SU-DHL-6 (cell line): Measurements from ENCODE around the gene BCL2L1.
"Not testable (repeated sequence)": the region's sequence is repeated elsewhere in the genome, so short reads cannot be mapped to it uniquely, and the experiment has no call there.

Experiments used
- H2AFZ ChIP-seq: fragments of 200-600 bp; sonication (generic); 2 replicates; pipeline ENCODE4 v1.6.1; 2014; ENCODE audit warnings: low read depth, mild to moderate bottlenecking, moderate library complexity, mixed read lengths, antibody characterized with exemption, low read length; ENCODE audit not compliant: severe bottlenecking
- H3F3A ChIP-seq: fragments of 200-600 bp; shearing (Covaris generic); 2 replicates; pipeline ENCODE4 v1.6.0; 2016; ENCODE audit warnings: antibody characterized with exemption, mild to moderate bottlenecking; ENCODE audit not compliant: insufficient read depth
- H3K27ac ChIP-seq: fragments of 200-600 bp; sonication (generic); 2 replicates; pipeline ENCODE4 v1.5.1; 2016; ENCODE audit warnings: low read depth, mild to moderate bottlenecking, low read length, moderate library complexity, mixed read lengths
- H3K27me3 ChIP-seq: fragments of 200-600 bp; sonication (generic), shearing (Covaris generic); 2 replicates; pipeline ENCODE4 v1.6.0; 2014; ENCODE audit warnings: mild to moderate bottlenecking, low read length
- H3K36me3 ChIP-seq: fragments of 200-600 bp; sonication (generic); 2 replicates; pipeline ENCODE4 v1.6.1; 2014; ENCODE audit warnings: mild to moderate bottlenecking, low read length, mixed read lengths
- H3K4me2 ChIP-seq: fragments of 300-600, 200-600 bp; shearing (Covaris generic), sonication (generic); 2 replicates; pipeline ENCODE4 v1.6.0; 2014; ENCODE audit warnings: low read length, low read depth, mild to moderate bottlenecking; ENCODE audit not compliant: poor library complexity, severe bottlenecking
- H3K4me3 ChIP-seq: fragments of 200-600 bp; sonication (generic); 2 replicates; pipeline ENCODE4 v1.5.1; 2014; ENCODE audit warnings: antibody characterized with exemption, low read length, mild to moderate bottlenecking, mixed read lengths; ENCODE audit not compliant: insufficient read depth, poor library complexity, severe bottlenecking
- H3K79me2 ChIP-seq: fragments of 200-600 bp; sonication (generic); 2 replicates; pipeline ENCODE4 v1.6.1; 2014; ENCODE audit warnings: mild to moderate bottlenecking, low read length, moderate library complexity; ENCODE audit not compliant: insufficient read depth
- H3K9ac ChIP-seq: fragments of 200-600 bp; sonication (generic); 2 replicates; pipeline ENCODE4 v1.7.0; 2014; ENCODE audit warnings: mild to moderate bottlenecking, low read length
- H3K9me2 ChIP-seq: fragments of 200-600 bp; sonication (generic); replicated peaks from 2 replicates; pipeline ENCODE4 v1.6.1; 2014; ENCODE audit warnings: low read length; ENCODE audit not compliant: insufficient read depth
- H3K9me3 ChIP-seq: fragments of 200-600 bp; sonication (generic); 2 replicates; pipeline ENCODE4 v1.6.1; 2014; ENCODE audit warnings: low read length, mixed read lengths; ENCODE audit not compliant: insufficient read depth
- H4K20me1 ChIP-seq: fragments of 200-600 bp; sonication (generic); 2 replicates; pipeline ENCODE4 v1.6.1; 2014; ENCODE audit warnings: low read depth, mild to moderate bottlenecking, antibody characterized with exemption, low read length, moderate library complexity, mixed read lengths
- EZH2phosphoT487 ChIP-seq: fragments of 200-600 bp; sonication (generic), shearing (Covaris generic); conservative IDR thresholded peaks from 2 replicates; pipeline ENCODE4 v1.6.1; 2018; ENCODE audit warnings: mild to moderate bottlenecking, antibody characterized with exemption, low read length, moderate library complexity, mixed read lengths
- TF ChIP-seq, protein P1 (sequence below): fragments of 200-600 bp; sonication (generic); IDR thresholded peaks from one replicate; pipeline ENCODE4 v1.5.1; 2017; ENCODE audit warnings: antibody characterized with exemption, mild to moderate bottlenecking, low read length, moderate library complexity; ENCODE audit not compliant: insufficient read depth, poor library complexity, severe bottlenecking

Gene BCL2L1

DNA sequence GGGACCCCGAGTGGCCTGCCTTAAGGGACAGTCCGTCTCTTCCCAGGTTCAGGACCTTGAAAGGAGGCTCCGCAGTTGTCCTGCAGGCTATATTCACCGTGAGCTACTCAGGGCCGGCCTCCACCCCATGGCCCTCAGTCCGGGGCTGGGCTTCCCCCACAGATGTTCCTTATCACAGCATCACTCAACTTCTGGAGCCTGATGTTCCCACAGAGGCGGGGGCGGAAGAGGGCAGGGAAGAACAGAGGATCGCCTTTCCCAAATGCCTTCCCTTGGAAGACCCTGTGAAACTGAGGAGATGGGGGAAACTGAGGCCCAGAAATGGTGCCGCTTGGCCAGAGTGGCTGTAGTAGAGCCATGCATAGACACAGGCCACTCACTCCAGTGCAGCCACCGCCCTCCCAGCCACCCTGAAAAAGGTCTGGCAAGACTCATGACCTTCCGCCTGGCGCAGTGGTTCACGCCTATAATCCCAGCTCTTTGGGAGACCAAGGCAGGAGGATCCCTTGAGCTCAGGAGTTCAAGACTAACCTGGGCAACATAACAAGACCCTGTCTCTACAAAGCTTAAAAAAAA, 89.2 kb downstream of the BCL2L1 start:
- H3K27ac ChIP-seq, result no peak overlapping the region
- H3K27me3 ChIP-seq, result no peaks in the 10 kb centered on the region
- no peak overlapping the region for H3K4me3 ChIP-seq
- no peaks in the 10 kb centered on the region for H3K36me3 ChIP-seq
- H3K4me2 ChIP-seq, result no peak overlapping the region
- H4K20me1 ChIP-seq, result no peaks in the 10 kb centered on the region
- no peaks in the 10 kb centered on the region for H3K9me3 ChIP-seq
- H3K9ac ChIP-seq, result no peak overlapping the region
- H2AFZ ChIP-seq, result no peak overlapping the region
- TF ChIP-seq EZH2phosphoT487, result no peak
- TF ChIP-seq, protein P1, sequence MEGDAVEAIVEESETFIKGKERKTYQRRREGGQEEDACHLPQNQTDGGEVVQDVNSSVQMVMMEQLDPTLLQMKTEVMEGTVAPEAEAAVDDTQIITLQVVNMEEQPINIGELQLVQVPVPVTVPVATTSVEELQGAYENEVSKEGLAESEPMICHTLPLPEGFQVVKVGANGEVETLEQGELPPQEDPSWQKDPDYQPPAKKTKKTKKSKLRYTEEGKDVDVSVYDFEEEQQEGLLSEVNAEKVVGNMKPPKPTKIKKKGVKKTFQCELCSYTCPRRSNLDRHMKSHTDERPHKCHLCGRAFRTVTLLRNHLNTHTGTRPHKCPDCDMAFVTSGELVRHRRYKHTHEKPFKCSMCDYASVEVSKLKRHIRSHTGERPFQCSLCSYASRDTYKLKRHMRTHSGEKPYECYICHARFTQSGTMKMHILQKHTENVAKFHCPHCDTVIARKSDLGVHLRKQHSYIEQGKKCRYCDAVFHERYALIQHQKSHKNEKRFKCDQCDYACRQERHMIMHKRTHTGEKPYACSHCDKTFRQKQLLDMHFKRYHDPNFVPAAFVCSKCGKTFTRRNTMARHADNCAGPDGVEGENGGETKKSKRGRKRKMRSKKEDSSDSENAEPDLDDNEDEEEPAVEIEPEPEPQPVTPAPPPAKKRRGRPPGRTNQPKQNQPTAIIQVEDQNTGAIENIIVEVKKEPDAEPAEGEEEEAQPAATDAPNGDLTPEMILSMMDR, result no peak
- H3F3A ChIP-seq, result no peaks in the 10 kb centered on the region
- no peaks in the 10 kb centered on the region for H3K79me2 ChIP-seq
- H3K9me2 ChIP-seq, result no peaks in the 10 kb centered on the region

DNA sequence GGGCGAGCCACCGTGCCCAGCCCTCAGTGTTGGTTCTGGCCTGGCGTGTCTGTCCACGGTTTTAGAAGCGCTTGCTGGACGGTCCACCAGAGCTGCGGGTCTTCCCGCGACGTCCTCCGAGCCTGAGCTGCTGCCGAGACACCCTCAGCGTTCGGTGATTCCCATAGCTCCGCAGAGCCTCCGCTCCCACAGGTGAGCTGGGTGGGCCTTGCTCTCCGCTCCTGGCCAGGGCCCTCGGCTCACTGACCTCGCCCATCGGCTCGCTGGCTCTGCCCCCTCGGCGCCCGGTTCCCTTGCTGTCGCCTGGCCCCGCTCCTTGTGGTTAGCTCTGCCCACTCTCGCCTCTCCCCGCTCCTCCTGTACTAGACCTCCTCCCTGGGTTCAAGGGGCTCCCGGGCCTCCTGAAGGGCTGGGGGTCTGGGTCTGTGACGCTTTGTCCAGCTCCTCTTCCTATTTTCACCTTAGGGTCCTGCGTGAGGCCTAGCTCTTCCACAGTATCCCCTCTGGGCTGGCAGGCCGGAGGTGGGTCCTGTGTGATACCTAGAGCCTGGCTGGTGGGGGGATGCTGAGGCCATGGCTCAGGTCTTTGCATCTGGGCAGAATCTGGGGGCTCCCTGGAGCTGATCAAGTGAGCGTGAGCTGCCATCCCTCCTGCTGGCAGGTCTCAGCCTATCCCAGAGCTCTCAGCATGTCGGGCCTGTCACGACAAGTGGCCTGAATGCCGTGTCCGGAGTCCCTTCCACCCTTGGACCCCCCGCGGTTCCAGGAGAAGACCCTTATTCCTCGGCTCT, 89.9 kb downstream of the BCL2L1 start:
- H4K20me1 ChIP-seq, result no peaks in the 10 kb centered on the region
- H3K9me3 ChIP-seq, result no peaks in the 10 kb centered on the region
- H3K36me3 ChIP-seq, result no peaks in the 10 kb centered on the region
- no peak overlapping the region for H3K27ac ChIP-seq
- H3K79me2 ChIP-seq, result no peaks in the 10 kb centered on the region
- H3F3A ChIP-seq, result no peaks in the 10 kb centered on the region
- H2AFZ ChIP-seq, result no peak overlapping the region
- H3K4me2 ChIP-seq, result no peak overlapping the region
- no peaks in the 10 kb centered on the region for H3K9me2 ChIP-seq
- H3K4me3 ChIP-seq, result no peak overlapping the region
- no peaks in the 10 kb centered on the region for H3K27me3 ChIP-seq
- no peak for TF ChIP-seq EZH2phosphoT487
- no peak overlapping the region for H3K9ac ChIP-seq

DNA sequence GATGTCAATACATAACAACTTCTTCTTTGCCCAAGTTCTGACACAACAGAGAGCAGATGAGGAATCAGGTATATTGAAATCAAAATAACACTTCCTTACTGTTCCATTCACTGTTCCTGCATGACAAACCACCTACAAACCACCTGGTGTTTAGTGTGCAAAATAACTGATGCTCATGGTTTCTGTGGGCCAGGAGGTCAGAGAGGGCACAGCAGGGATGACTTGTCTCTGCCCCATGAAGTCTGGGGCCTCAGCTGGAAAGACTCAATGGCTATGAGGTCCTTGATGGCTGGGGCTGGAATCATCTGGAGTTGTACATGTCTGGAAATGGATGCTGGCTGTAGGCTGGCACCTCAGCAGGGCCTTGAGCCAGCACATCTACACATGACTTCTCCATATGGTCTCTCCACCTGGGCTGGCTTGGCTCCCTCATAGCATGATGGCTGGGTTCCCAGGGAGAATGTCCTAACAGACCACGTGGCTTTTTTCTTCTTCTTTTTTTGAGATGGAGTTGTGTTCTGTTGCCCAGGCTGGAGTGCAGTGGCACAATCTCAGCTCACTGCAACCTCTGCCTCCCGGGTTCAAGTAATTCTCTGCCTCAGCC, 92.4 kb downstream of the BCL2L1 start:
- H3F3A ChIP-seq, result no peaks in the 10 kb centered on the region
- no peak overlapping the region for H3K27ac ChIP-seq
- no peak overlapping the region for H3K4me3 ChIP-seq
- no peaks in the 10 kb centered on the region for H4K20me1 ChIP-seq
- TF ChIP-seq, protein P1, result no peak
- no peak for TF ChIP-seq EZH2phosphoT487
- no peaks in the 10 kb centered on the region for H3K9me3 ChIP-seq
- no peaks in the 10 kb centered on the region for H3K9me2 ChIP-seq
- H3K36me3 ChIP-seq, result no peaks in the 10 kb centered on the region
- no peak overlapping the region for H3K9ac ChIP-seq
- no peak overlapping the region for H3K4me2 ChIP-seq
- H3K79me2 ChIP-seq, result no peaks in the 10 kb centered on the region
- H3K27me3 ChIP-seq, result no peaks in the 10 kb centered on the region
- no peak overlapping the region for H2AFZ ChIP-seq

DNA sequence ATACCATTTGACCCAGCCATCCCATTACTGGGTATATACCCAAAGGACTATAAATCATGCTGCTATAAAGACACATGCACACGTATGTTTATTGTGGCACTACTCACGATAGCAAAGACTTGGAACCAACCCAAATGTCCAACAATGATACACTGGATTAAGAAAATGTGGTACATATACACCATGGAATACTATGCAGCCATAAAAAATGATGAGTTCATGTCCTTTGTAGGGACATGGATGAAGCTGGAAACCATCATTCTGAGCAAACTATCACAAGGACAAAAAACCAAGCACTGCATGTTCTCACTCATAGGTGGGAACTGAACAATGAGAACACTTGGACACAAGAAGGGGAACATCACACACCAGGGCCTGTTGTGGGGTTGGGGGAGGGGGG, 94.6 kb downstream of the BCL2L1 start:
- H4K20me1 ChIP-seq, H3K9ac ChIP-seq, H3K79me2 ChIP-seq, H3K9me2 ChIP-seq, H3K4me2 ChIP-seq, H3K27me3 ChIP-seq, H3K36me3 ChIP-seq, H3K4me3 ChIP-seq, H2AFZ ChIP-seq, H3K27ac ChIP-seq, H3F3A ChIP-seq, H3K9me3 ChIP-seq: not testable (repeated sequence)

DNA sequence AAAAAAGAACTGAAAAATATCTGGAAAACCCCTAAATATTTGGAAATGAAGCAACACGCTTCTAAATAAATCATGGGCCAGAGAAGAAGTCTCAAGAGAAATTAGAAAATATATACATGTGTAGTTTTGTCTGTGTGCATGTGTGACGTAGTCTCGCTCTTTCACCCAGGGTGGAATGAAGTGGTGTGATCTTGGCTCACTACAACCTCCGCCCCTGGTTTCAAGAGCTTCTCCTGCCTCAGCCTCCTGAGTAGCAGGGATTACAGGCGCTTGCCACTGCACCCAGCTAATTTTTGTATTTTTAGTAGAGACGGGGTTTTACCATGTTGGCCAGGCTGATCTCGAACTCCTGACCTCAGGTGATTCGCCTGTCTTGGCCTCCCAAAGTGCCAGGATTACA, 96.1 kb downstream of the BCL2L1 start:
- H3F3A ChIP-seq, H3K4me3 ChIP-seq, H4K20me1 ChIP-seq, H3K4me2 ChIP-seq, H3K9me2 ChIP-seq, H2AFZ ChIP-seq, H3K36me3 ChIP-seq, H3K79me2 ChIP-seq, H3K27me3 ChIP-seq, H3K9me3 ChIP-seq, H3K9ac ChIP-seq, H3K27ac ChIP-seq: not testable (repeated sequence)

DNA sequence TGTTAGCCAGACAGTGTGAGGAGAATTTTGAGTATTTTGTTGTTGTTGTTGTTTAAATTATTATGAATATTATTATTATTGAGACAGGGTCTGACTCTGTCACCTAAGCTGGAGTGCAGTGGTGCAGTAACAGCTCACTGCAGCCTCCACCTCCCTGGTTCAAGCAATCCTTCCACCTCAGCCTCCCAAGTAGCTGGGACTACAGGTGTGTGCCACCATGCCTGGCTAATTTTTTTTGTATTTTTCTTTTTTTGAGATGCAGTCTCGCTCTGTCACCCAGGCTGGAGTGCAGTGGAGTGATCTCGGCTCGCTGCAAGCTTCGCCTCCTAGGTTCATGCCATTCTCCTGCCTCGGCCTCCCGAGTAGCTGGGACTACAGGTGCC, 99.6 kb downstream of the BCL2L1 start:
- not testable (repeated sequence) for H3K4me2 ChIP-seq, H3K9me2 ChIP-seq, H3K27ac ChIP-seq, H3K4me3 ChIP-seq, H3F3A ChIP-seq, H3K9me3 ChIP-seq, H3K79me2 ChIP-seq, H3K36me3 ChIP-seq, H4K20me1 ChIP-seq, H3K9ac ChIP-seq, H3K27me3 ChIP-seq, H2AFZ ChIP-seq
